H1 (cell line): ENCODE results near the gene NDST3. TPM values are rescaled to one million over a fixed set of nuclear protein-coding genes. Genes with fewer than 3 reads are reported as not detected.

ENCODE experiments used
- ASH2L ChIP-seq: fragments of 200-600, 300-600 bp; sonication (generic); IDR thresholded peaks from one replicate; pipeline ENCODE4 v1.7.1; 2017; ENCODE audit warnings: low read length
- ATF2 ChIP-seq: IDR thresholded peaks from 2 replicates; pipeline ENCODE4 v1.6.1; 2012; ENCODE audit warnings: low read length, inconsistent platforms
- ATF3 ChIP-seq: IDR thresholded peaks from 2 replicates; pipeline ENCODE4 v1.6.1; 2011; ENCODE audit warnings: low read depth, mild to moderate bottlenecking, low read length; ENCODE audit not compliant: insufficient read depth
- BACH1 ChIP-seq: IDR thresholded peaks from 2 replicates; pipeline ENCODE4 v1.6.1; 2012; ENCODE audit warnings: low read length, improper control_type of control experiment
- CHD2 ChIP-seq: IDR thresholded peaks from 2 replicates; pipeline ENCODE4 v1.6.1; 2012; ENCODE audit warnings: low read length, improper control_type of control experiment
- EP300 ChIP-seq, 2 experiments: IDR thresholded peaks; 1 replicate in 1 of 2; 2 replicates in 1 of 2; pipeline ENCODE4 v1.6.1; 2011 to 2012; ENCODE audit warnings: low read depth in 2 of 2, low read length in 2 of 2, mild to moderate bottlenecking in 2 of 2, borderline replicate concordance in 1 of 2, inconsistent platforms in 1 of 2, moderate library complexity in 1 of 2
- MAX ChIP-seq: IDR thresholded peaks from 2 replicates; pipeline ENCODE4 v1.6.1; 2012; ENCODE audit warnings: inconsistent platforms
- NRF1 ChIP-seq: IDR thresholded peaks from 2 replicates; pipeline ENCODE4 v1.6.1; 2011; ENCODE audit warnings: mild to moderate bottlenecking, low read depth, low read length, improper control_type of control experiment
- PHF8 ChIP-seq: fragments of 200-600 bp; sonication (generic); conservative IDR thresholded peaks from 2 replicates; pipeline ENCODE4 v1.7.1; 2012; ENCODE audit warnings: low read depth, mild to moderate bottlenecking, inconsistent platforms, low read length, moderate library complexity
- POLR2AphosphoS5 ChIP-seq: IDR thresholded peaks from 2 replicates; pipeline ENCODE4 v1.6.1; 2011; ENCODE audit warnings: low read depth, low read length
- RBBP5 ChIP-seq: IDR thresholded peaks from 2 replicates; pipeline ENCODE4 v1.7.1; 2012; ENCODE audit warnings: low read depth, mild to moderate bottlenecking, inconsistent platforms, low read length, moderate library complexity, borderline replicate concordance
- SAP30 ChIP-seq: fragments of 300-600 bp; sonication (generic); IDR thresholded peaks from 2 replicates; pipeline ENCODE4 v1.7.1; 2012; ENCODE audit warnings: low read length, moderate library complexity, mild to moderate bottlenecking, inconsistent platforms; ENCODE audit not compliant: insufficient read depth, insufficient replicate concordance
- SP1 ChIP-seq: IDR thresholded peaks from 2 replicates; pipeline ENCODE4 v1.6.1; 2011; ENCODE audit warnings: low read depth, low read length
- SP2 ChIP-seq: IDR thresholded peaks from 2 replicates; pipeline ENCODE4 v1.6.1; 2012; ENCODE audit warnings: mild to moderate bottlenecking, low read length, inconsistent platforms
- SP4 ChIP-seq: IDR thresholded peaks from 2 replicates; pipeline ENCODE4 v1.6.1; 2012; ENCODE audit warnings: low read length, inconsistent platforms
- SRF ChIP-seq: IDR thresholded peaks from 2 replicates; pipeline ENCODE4 v1.6.1; 2011; ENCODE audit warnings: mild to moderate bottlenecking, low read depth, low read length, moderate library complexity
- TAF1 ChIP-seq: IDR thresholded peaks from 2 replicates; pipeline ENCODE4 v1.6.1; 2011; ENCODE audit warnings: mild to moderate bottlenecking, low read depth, low read length
- TCF12 ChIP-seq: IDR thresholded peaks from 2 replicates; pipeline ENCODE4 v1.6.1; 2011; ENCODE audit warnings: low read depth, mild to moderate bottlenecking, low read length
- TEAD4 ChIP-seq: IDR thresholded peaks from 2 replicates; pipeline ENCODE4 v1.6.1; 2012; ENCODE audit warnings: low read depth, low read length, inconsistent platforms, mixed read lengths
- USF2 ChIP-seq: IDR thresholded peaks from 2 replicates; pipeline ENCODE4 v1.6.1; 2011; ENCODE audit warnings: low read length, improper control_type of control experiment
- YY1 ChIP-seq: IDR thresholded peaks from 2 replicates; pipeline ENCODE4 v1.6.1; 2011; ENCODE audit warnings: low read depth, mild to moderate bottlenecking, low read length
- polyA plus RNA-seq, 7 experiments: library from polyadenylated mRNA; depleted of rRNA in 3 of 7; stranded (reverse) in 5 of 7; unstranded in 2 of 7; fragments of >200 nt in 5 of 7; fragments of 200-250 nt in 2 of 7; gene quantifications; 1 replicate in 5 of 7; 2 replicates in 1 of 7; 4 replicates in 1 of 7; pipeline versions ENCODE4 v1.2.1 to v1.2.3, GENCODE V29; 2011 to 2013; ENCODE audit warnings: missing spikeins in 2 of 7, mixed read lengths in 2 of 7
- total RNA-seq: library from RNA; stranded (reverse); fragmentation: NEBNext Ultra II Directional; extraction: Animal tissue kit (Norgen Biotek cat#: 25700); gene quantifications from 2 replicates; pipeline ENCODE4 v1.2.1, GENCODE V29; 2021

Gene NDST3
- total and polyA plus RNA-seq, 2 of the 8 experiments (the other 6 are each of a cell fraction or from before 2014, with no cell fraction given): 0.35 to 0.60 TPM

- TF ChIP-seq ATF2: peak; percentile 85
- 0 out of 2 replicates have a peak, but pooled peaks have one; percentile 32 for TF ChIP-seq SP4
- TF ChIP-seq EP300 (IDR thresholded peaks at IDR 0.05; ENCODE audit: borderline replicate concordance in 1 of 2, low read depth in 2 of 2, low read length in 2 of 2): no peak
- no peak for TF ChIP-seq SP2
- peak; percentile 96 for TF ChIP-seq TAF1
- peak; percentile 49; the same call in 1 of the 2 replicates for TF ChIP-seq TCF12
- TF ChIP-seq CHD2: peak; percentile 27; the same call in 1 of the 2 replicates
- TF ChIP-seq SAP30: peak; percentile 81
- TF ChIP-seq POLR2AphosphoS5: peak; percentile 94
- 0 out of 2 replicates have a peak, but pooled peaks have one; percentile 33 for TF ChIP-seq SP1
- TF ChIP-seq ASH2L: peak; percentile 46
- TF ChIP-seq YY1: peak; percentile 30; the same call in 1 of the 2 replicates
- TF ChIP-seq MAX: peak; percentile 97
- no peak for TF ChIP-seq SRF
- no peak for TF ChIP-seq TEAD4
- no peak for TF ChIP-seq RBBP5
- peak; percentile 64 for TF ChIP-seq NRF1
- peak; percentile 68; the same call in 1 of the 2 replicates for TF ChIP-seq USF2
- TF ChIP-seq PHF8: peak; percentile 90
- TF ChIP-seq ATF3: 0 out of 2 replicates have a peak, but pooled peaks have one; percentile 31
- no peak for TF ChIP-seq BACH1
Observed at GRCh38 chr4:118278473-118279274, 244.4 kb downstream of the NDST3 start (continued).
